Mononuclear cell (primary cell): ENCODE measurements around the gene TBCEL. TPM values are rescaled to one million over a fixed set of nuclear protein-coding genes. Genes with fewer than 3 reads are reported as not detected.

ENCODE experiments used
- H3K27me3 ChIP-seq: 2 replicates; pipeline ENCODE4 v1.6.0; 2011; ENCODE audit warnings: low read length, control low read depth; ENCODE audit not compliant: insufficient read depth
- H3K4me1 ChIP-seq: 2 replicates; pipeline ENCODE4 v1.5.1; 2011; ENCODE audit warnings: mild to moderate bottlenecking, low read length, control low read depth; ENCODE audit not compliant: insufficient read depth
- H3K4me3 ChIP-seq: 2 replicates; pipeline ENCODE4 v1.5.1; 2011; ENCODE audit warnings: mild to moderate bottlenecking, low read length, moderate library complexity
- H3K9me3 ChIP-seq: 2 replicates; pipeline ENCODE4 v1.5.1; 2011; ENCODE audit warnings: low read depth, mild to moderate bottlenecking, control low read depth, low read length
- total RNA-seq: library from RNA; depleted of rRNA; stranded (reverse); fragments of >200 nt; gene quantifications from one replicate; pipeline ENCODE4 v1.2.3, GENCODE V29; 2012

Gene TBCEL
- total RNA-seq, 1 donor: 27.8 TPM

GRCh38 chr11:121119440-121119839 lies 95.5 kb downstream of the TBCEL start:
- no peaks in the 10 kb centered on the region for H3K4me1 ChIP-seq
- no peaks in the 10 kb centered on the region for H3K9me3 ChIP-seq
- H3K4me3 ChIP-seq: no peak overlapping the region

DNA sequence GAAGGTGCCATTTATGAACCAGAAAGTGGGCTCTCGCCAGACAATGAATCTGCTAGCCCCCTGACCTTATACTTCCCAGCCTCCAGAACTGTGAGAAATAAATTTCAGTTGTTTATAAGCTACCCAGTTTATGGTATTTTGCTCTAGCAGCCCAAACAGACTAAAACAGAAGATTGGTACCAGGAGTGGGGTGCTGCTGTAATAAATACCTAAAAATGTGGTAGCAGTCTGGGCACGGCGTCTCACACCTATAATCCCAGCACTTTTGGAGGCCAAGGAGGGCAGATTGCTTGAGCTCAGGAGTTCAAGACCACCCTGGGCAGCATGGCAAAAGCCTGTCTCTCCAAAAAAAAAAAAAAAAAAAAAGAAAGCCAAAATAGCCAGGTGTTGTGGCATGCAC lies 98.4 kb downstream of the TBCEL start:
- Histone ChIP-seq H3K4me1 (no peaks in the 10 kb centered on the region), H3K9me3 (no peaks in the 10 kb centered on the region), H3K27me3 (no peaks in the 10 kb centered on the region), H3K4me3 (no peak overlapping the region)

More at GRCh38 chr11:121119440-121119839, 95.5 kb downstream of the TBCEL start:
- no peaks in the 10 kb centered on the region for H3K27me3 ChIP-seq

DNA sequence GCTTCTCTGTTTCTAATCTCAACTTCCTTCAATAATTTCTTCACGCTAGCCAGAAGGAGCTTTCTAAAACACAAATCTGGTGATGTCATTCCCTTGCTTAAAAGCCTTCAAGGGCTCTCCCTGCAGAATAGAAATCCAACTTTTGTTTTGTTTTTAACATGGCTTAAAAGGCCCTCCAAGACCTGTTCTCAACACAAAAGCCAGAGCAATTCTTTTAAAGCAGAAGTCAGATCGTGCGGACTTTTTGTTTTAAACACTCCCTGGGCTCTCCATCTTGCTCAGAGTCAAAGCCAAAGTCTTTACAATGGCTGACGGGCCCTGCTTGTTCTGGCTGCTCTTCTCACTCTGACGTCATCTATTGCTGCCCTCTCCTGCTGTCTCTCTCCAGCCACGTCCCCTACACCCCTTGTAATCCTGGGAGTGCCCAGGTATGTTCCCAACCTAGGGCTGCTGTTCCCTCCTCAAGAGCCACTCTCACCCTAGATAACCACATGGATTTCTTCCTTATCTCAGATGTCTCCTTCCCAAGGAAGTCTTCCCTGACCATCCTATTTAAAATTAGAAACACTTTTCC lies 99.7 kb downstream of the TBCEL start:
- Histone ChIP-seq H3K27me3 (no peaks in the 10 kb centered on the region), H3K4me1 (no peaks in the 10 kb centered on the region), H3K4me3 (no peak overlapping the region), H3K9me3 (no peaks in the 10 kb centered on the region)

DNA sequence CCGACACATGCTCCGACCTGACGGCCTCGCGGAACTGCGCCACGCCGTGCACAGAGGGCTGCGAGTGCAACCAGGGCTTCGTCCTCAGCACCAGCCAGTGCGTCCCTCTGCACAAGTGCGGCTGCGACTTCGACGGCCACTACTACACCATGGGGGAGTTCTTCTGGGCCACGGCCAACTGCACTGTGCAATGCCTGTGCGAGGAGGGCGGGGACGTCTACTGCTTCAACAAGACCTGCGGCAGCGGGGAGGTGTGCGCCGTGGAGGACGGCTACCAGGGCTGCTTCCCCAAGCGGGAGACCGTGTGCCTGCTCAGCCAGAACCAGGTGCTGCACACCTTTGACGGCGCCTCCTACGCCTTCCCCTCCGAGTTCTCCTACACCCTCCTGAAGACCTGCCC lies 103.9 kb downstream of the TBCEL start:
- Histone ChIP-seq H3K9me3 (no peaks in the 10 kb centered on the region), H3K27me3 (no peaks in the 10 kb centered on the region), H3K4me3 (no peak overlapping the region), H3K4me1 (no peaks in the 10 kb centered on the region)

DNA sequence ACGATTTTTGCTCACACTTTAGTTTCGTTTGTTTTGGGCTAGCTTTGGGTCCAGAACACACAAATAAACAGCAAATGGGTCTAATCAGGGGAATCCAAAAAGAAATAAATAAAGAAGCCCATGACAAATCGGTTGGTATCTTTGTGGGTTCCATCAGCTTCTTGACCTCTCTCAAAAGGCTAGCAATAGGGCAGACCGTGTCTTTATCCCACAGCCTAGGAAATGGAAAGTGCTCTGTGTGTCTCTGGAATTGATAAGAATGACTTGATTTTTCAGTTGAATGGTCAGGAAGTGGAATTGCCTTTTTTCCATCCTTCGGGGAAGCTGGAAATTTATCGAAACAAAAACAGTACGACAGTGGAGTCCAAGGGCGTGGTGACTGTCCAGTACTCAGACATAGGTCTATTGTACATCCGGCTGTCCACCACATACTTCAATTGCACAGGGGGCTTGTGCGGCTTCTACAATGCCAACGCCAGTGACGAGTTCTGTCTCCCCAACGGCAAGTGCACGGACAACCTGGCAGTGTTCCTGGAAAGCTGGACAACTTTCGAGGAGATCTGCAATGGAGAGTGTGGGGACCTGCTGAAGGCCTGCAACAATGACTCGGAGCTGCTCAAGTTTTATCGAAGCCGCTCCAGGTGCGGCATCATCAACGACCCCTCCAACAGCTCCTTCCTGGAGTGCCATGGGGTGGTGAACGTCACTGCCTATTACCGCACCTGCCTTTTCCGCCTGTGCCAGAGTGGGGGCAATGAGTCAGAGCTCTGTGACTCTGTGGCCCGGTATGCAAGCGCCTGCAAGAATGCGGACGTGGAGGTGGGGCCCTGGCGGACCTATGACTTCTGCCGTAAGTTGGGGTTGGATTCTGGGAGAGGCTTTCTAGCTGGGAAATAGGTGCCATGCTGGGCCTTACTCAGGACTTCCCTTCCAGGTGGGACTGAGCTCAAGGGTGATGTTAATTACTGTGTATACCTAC lies 105.7 kb downstream of the TBCEL start:
- no peaks in the 10 kb centered on the region for H3K9me3 ChIP-seq
- H3K4me1 ChIP-seq: no peaks in the 10 kb centered on the region
- no peaks in the 10 kb centered on the region for H3K27me3 ChIP-seq
- H3K4me3 ChIP-seq: no peak overlapping the region

DNA sequence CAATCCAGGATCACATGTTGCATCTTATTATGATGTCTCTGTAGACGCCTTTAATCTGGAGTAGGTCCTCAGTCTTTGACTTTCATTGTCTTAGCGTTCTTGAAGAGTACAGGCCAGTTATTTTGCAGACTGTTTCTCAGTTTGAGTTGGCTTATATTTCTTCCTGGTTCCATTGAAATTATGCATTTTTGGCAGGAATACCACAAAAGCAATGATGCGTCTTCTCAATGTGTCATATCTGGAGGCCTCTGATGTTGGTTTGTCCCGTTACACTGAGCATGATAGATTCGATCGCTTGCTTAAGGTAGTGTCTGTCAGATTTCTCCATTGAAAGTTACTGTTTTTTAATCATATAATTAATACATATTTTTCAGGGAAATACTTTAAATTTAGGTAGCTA lies 107.8 kb downstream of the TBCEL start:
- Histone ChIP-seq H3K27me3 (no peaks in the 10 kb centered on the region), H3K4me3 (no peak overlapping the region), H3K4me1 (no peaks in the 10 kb centered on the region), H3K9me3 (no peaks in the 10 kb centered on the region)

DNA sequence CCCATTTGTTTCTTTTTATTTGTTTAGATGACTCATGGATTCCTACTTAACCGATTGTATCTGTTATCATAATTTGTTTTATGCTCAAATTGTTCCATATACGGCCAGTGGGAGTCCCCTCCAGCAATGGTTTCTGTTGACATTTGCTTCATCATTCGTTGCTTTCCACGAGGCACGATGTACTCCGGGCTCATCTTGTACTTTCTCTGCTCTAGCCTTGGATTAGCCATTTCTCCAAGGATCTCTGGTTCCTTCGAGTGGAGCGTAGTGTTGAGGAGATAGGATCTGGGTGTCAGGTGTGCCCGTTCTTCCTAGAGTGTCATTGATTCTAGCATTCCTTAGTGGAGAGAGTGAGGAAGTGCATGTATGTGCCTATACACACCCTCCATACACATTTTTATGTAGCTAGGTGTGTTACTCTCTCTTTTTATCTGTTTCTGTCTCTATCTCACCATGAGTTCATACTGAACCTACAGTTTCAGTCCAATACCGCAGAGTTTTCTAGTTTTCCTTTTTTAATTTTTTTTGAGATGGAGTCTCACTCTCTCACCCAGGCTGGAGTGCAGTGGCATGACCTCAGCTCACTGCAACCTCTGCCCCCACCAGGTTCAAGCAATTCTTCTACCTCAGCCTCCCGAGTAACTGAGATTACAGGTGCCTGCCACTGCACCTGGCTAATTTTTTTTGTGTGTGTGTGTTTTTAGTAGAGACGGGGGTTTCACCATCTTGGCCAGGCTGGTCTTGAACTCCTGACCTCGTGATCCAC lies 108.5 kb downstream of the TBCEL start:
- Histone ChIP-seq H3K4me1 (no peaks in the 10 kb centered on the region), H3K4me3 (no peak overlapping the region), H3K27me3 (no peaks in the 10 kb centered on the region), H3K9me3 (no peaks in the 10 kb centered on the region)

DNA sequence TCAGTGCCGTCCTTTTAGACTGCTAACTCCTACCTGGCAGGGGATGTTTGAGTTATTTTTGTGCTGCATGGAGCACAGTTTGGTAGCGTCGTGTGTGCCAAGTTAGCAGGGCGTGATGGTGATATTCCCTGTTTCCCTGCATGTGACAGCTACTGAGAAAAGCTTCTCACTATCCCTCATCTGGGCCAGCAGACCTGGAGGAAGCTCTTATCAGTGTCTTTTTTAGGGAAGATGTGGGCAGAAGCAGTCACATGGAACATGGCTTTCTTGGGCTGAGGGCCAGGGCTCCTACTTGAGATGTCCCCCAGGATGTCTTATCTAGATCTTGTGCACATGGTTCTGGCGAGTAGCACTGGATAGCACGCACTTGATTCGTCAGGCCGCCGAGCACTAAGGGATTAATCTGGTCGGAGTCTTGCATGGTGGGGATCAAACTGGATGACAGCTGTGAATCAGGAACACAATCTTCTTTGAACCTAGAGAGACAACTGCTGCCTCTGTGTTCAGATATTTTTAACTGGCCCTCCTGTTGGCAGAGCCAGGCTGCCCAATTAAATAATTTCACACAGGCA lies 110.9 kb downstream of the TBCEL start:
- Histone ChIP-seq H3K27me3 (no peaks in the 10 kb centered on the region), H3K4me3 (no peak overlapping the region), H3K9me3 (no peaks in the 10 kb centered on the region), H3K4me1 (no peaks in the 10 kb centered on the region)

DNA sequence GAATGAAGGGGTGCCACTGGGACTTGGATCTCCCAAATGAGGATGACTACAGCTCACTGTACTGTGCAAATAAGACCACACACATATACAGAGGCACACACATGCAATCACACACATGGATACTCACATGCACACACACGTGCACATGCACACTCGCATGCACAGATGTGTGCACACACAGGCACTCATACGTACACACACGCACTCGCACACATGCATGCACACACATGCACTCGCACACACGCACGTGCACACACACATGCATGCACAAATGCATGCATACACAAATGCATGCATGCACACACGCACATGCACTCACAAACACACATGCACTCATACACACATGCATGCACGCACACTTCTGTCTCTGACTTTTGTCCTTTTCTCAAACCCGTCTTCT lies 113.1 kb downstream of the TBCEL start:
- Histone ChIP-seq H3K9me3 (no peaks in the 10 kb centered on the region), H3K4me1 (no peaks in the 10 kb centered on the region), H3K4me3 (no peak overlapping the region), H3K27me3 (no peaks in the 10 kb centered on the region)

GRCh38 chr11:121138259-121138658 lies 114.4 kb downstream of the TBCEL start:
- no peaks in the 10 kb centered on the region for H3K27me3 ChIP-seq
- no peaks in the 10 kb centered on the region for H3K4me1 ChIP-seq
- no peak overlapping the region for H3K4me3 ChIP-seq
- H3K9me3 ChIP-seq: no peaks in the 10 kb centered on the region

DNA sequence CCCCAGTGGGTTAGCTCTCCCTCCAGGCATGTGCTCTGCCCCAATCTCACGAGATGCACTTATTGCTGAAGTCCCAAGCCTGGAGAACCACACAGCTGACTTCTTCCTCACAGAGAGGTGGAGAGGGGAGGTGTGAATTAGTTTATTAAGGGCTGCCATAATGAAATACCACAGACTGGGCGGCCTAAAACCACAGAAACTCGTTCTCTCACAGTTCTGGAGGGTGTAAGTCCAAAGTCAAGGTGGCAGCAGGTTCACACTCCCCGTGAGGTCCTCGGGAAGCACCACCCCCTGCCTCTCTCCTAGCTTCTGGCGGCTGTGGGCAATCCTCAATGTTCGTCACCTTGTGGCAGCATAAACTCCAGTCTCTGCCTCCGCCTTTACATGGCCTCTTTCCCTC lies 116.5 kb downstream of the TBCEL start:
- Histone ChIP-seq H3K4me1 (no peaks in the 10 kb centered on the region), H3K27me3 (no peaks in the 10 kb centered on the region), H3K9me3 (no peaks in the 10 kb centered on the region), H3K4me3 (no peak overlapping the region)

Other genes starting within 250 kb of the TBCEL start
- 0.10 TPM for gene TECTA, start 77.1 kb downstream of the TBCEL start, total RNA-seq